ENCODE data around the gene MTM1.
A peak's percentile ranks its signal among the peaks of the same experiment; 100 is the strongest.

Gene MTM1

GRCh38 chrX:150635952-150636351, 67.5 kb downstream of the MTM1 start:
- no peak overlapping the region for H3K4me3 ChIP-seq (ENCODE audit: low read length)
- TF ChIP-seq CTCF (conservative IDR thresholded peaks at IDR 0.05; ENCODE audit: low read depth, low read length) = no peak
- DNase-seq (ENCODE audit: low read depth) = no peak

- no peak overlapping the region for H3K4me3 ChIP-seq (ENCODE audit: low read length)
- no peak for TF ChIP-seq CTCF (conservative IDR thresholded peaks at IDR 0.05; ENCODE audit: low read depth, low read length)
- no peak for DNase-seq (ENCODE audit: low read depth)
Observed at GRCh38 chrX:150642423-150642822, 74.0 kb downstream of the MTM1 start.

- no peak for DNase-seq (ENCODE audit: low read depth)
- no peak overlapping the region for H3K4me3 ChIP-seq (ENCODE audit: low read length)
- peak; percentile 32 for TF ChIP-seq CTCF (conservative IDR thresholded peaks at IDR 0.05; ENCODE audit: low read depth, low read length)
Observed at GRCh38 chrX:150643271-150643670, 74.8 kb downstream of the MTM1 start.

- no peak overlapping the region for H3K4me3 ChIP-seq (ENCODE audit: low read length)
- no peak for DNase-seq (ENCODE audit: low read depth)
- TF ChIP-seq CTCF (conservative IDR thresholded peaks at IDR 0.05; ENCODE audit: low read depth, low read length) = no peak
Observed at GRCh38 chrX:150643958-150644357, 75.5 kb downstream of the MTM1 start.

- no peak for DNase-seq (ENCODE audit: low read depth)
- no peak overlapping the region for H3K4me3 ChIP-seq (ENCODE audit: low read length)
- TF ChIP-seq CTCF (conservative IDR thresholded peaks at IDR 0.05; ENCODE audit: low read depth, low read length) = no peak
Observed at GRCh38 chrX:150644422-150644821, 76.0 kb downstream of the MTM1 start.

- TF ChIP-seq CTCF (conservative IDR thresholded peaks at IDR 0.05; ENCODE audit: low read depth, low read length) = no peak
- DNase-seq (ENCODE audit: low read depth) = no peak
- H3K4me3 ChIP-seq (ENCODE audit: low read length) = no peak overlapping the region
Observed at GRCh38 chrX:150647331-150647730, 78.9 kb downstream of the MTM1 start.

- no peak for TF ChIP-seq CTCF (conservative IDR thresholded peaks at IDR 0.05; ENCODE audit: low read depth, low read length)
- DNase-seq (ENCODE audit: low read depth) = no peak
- no peak overlapping the region for H3K4me3 ChIP-seq (ENCODE audit: low read length)
Observed at GRCh38 chrX:150648296-150648940, 80.0 kb downstream of the MTM1 start.

All from retinal pigment epithelial cell (primary cell).